ENCODE results near the gene MYL12A.

DNA sequence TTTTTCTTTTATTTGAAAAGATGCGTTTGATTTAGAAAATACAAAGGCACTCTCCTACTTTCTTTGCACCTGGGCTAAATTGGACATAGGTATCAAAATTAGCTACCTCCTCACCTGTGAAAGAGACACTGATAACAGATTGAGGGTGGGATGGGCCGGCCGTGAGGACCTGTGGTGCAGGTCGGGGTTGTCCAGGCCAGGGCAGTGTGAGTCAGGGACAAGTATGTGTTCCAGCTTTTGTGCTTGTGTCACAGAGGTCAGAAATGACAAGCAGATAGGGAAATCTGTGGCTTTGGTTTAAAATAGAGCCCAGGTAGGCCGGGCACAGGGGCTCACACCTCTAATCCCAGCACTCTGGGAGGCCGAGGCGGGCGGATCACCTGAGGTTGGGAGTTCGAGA is 36.9 kb downstream of the MYL12A start:
- TF ChIP-seq, protein P1, sequence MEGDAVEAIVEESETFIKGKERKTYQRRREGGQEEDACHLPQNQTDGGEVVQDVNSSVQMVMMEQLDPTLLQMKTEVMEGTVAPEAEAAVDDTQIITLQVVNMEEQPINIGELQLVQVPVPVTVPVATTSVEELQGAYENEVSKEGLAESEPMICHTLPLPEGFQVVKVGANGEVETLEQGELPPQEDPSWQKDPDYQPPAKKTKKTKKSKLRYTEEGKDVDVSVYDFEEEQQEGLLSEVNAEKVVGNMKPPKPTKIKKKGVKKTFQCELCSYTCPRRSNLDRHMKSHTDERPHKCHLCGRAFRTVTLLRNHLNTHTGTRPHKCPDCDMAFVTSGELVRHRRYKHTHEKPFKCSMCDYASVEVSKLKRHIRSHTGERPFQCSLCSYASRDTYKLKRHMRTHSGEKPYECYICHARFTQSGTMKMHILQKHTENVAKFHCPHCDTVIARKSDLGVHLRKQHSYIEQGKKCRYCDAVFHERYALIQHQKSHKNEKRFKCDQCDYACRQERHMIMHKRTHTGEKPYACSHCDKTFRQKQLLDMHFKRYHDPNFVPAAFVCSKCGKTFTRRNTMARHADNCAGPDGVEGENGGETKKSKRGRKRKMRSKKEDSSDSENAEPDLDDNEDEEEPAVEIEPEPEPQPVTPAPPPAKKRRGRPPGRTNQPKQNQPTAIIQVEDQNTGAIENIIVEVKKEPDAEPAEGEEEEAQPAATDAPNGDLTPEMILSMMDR (IDR thresholded peaks at IDR 0.05; ENCODE audit: poor library complexity): no peak
- TF ChIP-seq EZH2 (IDR thresholded peaks at IDR 0.05; ENCODE audit: borderline replicate concordance): no peak
